22Rv1 (cell line): ENCODE measurements around the gene ZNF79.

Experiments
- H3K27ac ChIP-seq: fragments of 450-650 bp; 2 replicates; pipeline ENCODE4 v1.5.1; 2017
- ZFX ChIP-seq: fragments of 450-650 bp; IDR thresholded peaks from 2 replicates; pipeline ENCODE4 v1.6.1; 2017; ENCODE audit warnings: antibody characterized with exemption, borderline replicate concordance
- TF ChIP-seq, protein P1 (sequence below): fragments of 450-650 bp; IDR thresholded peaks from 2 replicates; pipeline ENCODE4 v1.5.1; 2017; ENCODE audit warnings: mild to moderate bottlenecking

Gene ZNF79

DNA sequence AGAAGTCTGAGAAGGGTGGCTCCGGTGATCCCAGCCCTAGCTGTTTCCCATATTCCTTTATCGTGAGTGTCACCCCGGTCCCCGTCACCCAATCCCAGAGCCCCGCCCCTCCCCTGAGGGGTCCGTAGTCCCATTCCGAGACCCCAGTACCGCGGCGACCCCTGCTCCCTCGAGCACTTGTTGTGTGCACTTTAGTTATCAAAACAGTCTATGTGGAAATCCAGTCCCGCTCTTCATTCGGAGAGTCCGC, 27.4 kb downstream of the ZNF79 start:
- peak overlapping the region; percentile 95 for H3K27ac ChIP-seq
- TF ChIP-seq, protein P1, sequence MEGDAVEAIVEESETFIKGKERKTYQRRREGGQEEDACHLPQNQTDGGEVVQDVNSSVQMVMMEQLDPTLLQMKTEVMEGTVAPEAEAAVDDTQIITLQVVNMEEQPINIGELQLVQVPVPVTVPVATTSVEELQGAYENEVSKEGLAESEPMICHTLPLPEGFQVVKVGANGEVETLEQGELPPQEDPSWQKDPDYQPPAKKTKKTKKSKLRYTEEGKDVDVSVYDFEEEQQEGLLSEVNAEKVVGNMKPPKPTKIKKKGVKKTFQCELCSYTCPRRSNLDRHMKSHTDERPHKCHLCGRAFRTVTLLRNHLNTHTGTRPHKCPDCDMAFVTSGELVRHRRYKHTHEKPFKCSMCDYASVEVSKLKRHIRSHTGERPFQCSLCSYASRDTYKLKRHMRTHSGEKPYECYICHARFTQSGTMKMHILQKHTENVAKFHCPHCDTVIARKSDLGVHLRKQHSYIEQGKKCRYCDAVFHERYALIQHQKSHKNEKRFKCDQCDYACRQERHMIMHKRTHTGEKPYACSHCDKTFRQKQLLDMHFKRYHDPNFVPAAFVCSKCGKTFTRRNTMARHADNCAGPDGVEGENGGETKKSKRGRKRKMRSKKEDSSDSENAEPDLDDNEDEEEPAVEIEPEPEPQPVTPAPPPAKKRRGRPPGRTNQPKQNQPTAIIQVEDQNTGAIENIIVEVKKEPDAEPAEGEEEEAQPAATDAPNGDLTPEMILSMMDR = no peak
- TF ChIP-seq ZFX = no peak

DNA sequence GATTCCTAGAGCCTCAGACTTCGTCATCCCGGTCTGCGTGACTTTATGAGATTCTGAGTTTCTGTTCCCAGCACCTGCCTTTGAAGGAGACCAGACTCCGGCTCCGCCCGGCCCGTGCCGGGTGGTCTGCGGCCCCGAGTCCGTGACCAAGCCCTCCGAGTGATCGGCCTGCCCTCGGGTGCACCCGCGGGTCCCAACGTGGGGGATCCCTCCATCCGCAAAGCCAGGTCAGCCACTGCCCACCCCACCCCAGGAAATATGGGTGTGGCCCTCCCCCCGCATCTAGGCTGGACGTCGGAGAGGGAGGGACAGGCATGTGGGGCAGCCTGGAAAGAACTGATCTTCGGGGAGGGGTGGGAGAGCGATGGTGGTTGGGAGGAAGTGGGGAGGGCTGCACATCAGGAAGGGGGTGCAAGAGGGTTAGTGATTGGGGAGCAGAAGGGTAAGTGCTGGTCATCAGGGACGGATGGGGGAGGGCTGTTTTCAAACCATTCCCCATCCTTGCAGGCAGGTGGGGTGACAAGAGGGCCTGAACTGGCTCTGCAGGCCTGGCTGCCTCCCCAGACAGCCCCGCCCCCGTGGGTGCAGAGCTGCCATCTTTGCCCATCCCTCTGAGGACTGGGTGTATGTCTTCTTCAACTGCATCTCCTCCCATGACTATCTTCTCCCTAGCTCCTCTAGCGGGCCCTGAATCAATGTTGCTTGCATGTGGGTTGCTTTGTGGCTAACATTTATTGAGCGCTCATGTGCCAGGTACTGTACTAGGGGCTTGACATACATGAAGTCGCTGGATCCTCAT, 27.9 kb downstream of the ZNF79 start:
- H3K27ac ChIP-seq = peak overlapping the region; percentile 95
- TF ChIP-seq, protein P1 = no peak
- TF ChIP-seq ZFX = no peak

DNA sequence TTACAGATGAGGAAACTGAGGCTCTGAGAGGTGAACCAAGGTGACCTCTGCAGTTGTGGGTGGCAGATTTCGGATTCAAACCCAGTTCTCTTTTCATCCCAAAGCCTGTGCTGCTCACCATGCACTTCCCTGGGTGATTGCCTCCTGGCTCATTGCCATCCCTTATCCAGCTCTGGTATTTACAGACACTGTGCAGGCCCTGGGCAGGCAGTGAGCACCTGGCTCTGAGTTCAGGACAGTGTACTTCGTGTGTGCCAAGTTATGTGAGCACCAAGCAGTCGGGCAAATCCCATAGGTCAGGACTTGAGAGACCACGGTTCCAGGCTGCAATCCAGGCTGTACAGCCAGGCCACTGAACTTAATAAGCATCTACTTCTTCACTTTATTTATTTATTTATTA, 28.5 kb downstream of the ZNF79 start:
- no peak for TF ChIP-seq ZFX
- TF ChIP-seq, protein P1 = no peak
- peak overlapping the region; percentile 95 for H3K27ac ChIP-seq

DNA sequence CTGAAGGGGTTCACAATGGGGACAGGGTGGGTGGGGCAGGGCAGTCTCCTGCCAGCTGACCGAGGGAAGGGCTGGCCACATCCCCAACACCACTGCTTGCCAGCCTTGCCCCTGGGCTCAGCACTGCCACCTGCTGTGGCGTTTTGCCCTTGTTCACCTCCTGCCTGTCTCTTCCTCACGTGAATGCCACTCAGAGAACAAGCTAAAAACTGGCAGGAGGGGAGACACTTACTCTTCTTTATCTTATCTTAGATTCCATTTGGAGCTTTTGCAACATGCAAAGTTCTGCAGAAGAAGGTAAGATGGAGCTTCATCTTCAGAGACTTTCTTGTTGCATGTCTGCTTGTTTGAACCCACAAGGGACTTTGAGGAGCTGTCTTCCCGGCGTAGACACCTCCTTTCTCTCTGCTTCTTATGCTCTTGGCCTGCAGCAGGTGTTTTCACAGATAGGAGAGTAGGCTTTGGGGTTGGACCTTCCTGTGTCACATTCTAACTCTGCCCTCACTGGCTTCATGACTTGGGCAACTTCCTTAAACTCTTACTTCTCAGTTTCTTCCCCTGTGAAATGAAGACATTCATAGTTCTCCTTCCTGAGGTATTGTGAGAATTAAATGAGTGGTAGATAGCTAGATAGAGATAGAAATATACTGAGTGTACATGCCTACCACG, 31.3 kb downstream of the ZNF79 start:
- TF ChIP-seq, protein P1 = peak; percentile 66
- TF ChIP-seq ZFX = no peak
- no peak overlapping the region for H3K27ac ChIP-seq

DNA sequence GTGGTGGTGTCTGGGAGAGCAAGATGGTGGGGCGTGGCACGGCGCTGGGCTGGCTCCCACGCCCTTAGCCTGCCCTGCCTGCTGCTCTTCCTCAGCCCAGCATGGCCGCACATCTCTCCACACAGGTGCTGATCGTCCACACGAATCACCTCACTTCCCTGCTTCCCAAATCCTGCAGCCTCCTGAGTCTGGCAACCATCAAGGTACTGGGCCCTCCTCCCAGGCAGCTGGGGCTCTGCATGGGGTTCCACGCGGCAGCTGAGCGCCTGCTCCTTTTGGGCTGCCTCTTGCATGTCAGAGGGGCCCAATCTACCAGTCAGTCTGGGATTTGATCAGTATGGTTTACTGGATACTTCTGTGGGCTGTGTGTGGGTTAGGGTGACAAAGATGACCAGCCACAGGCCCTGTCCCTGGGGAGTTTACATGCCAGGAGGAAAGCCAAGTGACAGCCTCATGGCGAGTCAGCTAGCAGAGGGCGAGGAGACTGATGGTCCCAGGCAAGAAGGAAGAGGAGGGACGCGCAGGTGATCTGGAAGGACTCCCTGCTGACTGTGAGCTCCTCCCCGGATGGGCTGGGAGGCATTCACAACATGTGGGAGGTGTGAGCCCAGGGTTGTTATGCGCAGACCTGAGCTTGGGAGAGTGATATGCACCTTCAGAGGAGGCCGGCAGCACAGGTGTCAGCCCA, 33.2 kb downstream of the ZNF79 start:
- no peak for TF ChIP-seq ZFX
- TF ChIP-seq, protein P1 = no peak
- H3K27ac ChIP-seq = no peak overlapping the region

DNA sequence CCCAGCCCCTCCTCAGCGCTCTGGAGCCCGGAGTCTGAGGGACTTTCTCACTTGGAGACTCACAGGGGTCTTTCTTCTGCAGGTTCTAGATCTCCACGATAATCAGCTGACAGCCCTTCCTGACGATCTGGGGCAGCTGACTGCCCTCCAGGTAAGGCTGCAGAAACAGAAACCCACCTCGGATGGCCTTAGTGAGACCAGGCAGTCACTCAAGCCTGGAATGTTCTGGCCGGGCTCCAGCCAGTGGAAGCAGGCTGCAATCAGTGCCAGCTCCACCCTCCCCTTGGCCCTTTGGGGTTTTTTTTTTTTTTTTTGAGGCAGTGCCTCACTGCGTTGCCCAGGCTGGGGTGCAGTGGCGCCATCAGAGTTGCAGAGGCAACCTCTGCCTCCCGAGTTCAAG, 34.7 kb downstream of the ZNF79 start:
- TF ChIP-seq ZFX = no peak
- TF ChIP-seq, protein P1 = no peak
- no peak overlapping the region for H3K27ac ChIP-seq

DNA sequence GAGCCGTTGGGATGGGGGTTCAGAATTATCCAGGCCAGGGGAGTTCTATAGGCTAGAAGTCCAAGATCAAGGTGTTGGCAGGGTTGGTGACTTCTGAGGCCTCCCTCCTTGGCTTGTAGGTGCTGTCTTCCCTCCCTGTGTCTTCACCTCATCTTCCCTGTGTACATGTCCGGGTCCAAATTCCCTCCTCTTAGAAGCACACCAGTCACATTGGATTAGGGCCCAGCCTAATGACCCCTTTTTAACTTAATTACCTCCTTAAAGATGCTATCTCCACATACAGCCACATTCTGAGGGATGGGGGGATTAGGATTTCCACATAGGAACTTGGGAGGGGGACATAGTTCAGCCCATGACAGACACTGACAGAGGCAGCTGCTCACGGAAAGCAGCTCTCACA, 39.2 kb downstream of the ZNF79 start:
- TF ChIP-seq ZFX = no peak
- TF ChIP-seq, protein P1 = no peak
- no peak overlapping the region for H3K27ac ChIP-seq
